Right ventricle myocardium inferior (tissue), 1 donor: Measurements from ENCODE around the gene JCAD. TPM values are rescaled to one million over a fixed set of nuclear protein-coding genes. Genes with fewer than 3 reads are reported as not detected.

ENCODE experiments used
- ATAC-seq: fragments of 200-7000 bp; cut with Tn5 transposase; one replicate; pipeline ENCODE4 v1.9.1; 2020; ENCODE audit warnings: mild to moderate bottlenecking, moderate library complexity
- DNase-seq: peaks from one replicate; pipeline ENCODE4 v3.0.0; 2021; ENCODE audit errors: missing footprints
- intact Hi-C: fragments of 100-400 bp; cut with DNase I; formaldehyde crosslinking; loops from one replicate; pipeline ENCODE4 v1.11.0; 2022
- total RNA-seq: library from RNA; stranded (reverse); fragmentation: NEBNext Ultra II Directional; extraction: Animal tissue kit (Norgen Biotek cat#: 25700); gene quantifications from one replicate; pipeline ENCODE4 v1.2.1, GENCODE V29; 2021
- donor health status: DM: no; HTN: yes; CAD: no; lungs with severe emphysema.

JCAD gene
- total RNA-seq, 1 donor from 2014 or later, result 25.6 TPM

GRCh38 chr10:30052062-30052461 lies 7.3 kb downstream of the JCAD start:
- DNase-seq, result no peak
- intact Hi-C loops, result no loop called here
- ATAC-seq, result no peak

- ATAC-seq (no peak), DNase-seq (no peak)
- intact Hi-C loops, result no loop called here
These were observed 8.2 kb downstream of the JCAD start for GRCh38 chr10:30051220-30051619.

- intact Hi-C loops, result no loop called here
- DNase-seq (no peak), ATAC-seq (no peak)
These were observed 9.0 kb downstream of the JCAD start for GRCh38 chr10:30050411-30050810.

- no peak for DNase-seq
- intact Hi-C loops, result no loop called here
- ATAC-seq, result no peak
These were observed 10.4 kb downstream of the JCAD start for GRCh38 chr10:30048768-30049517.

- intact Hi-C loops, result no loop called here
- ATAC-seq (no peak), DNase-seq (no peak)
These were observed 11.4 kb downstream of the JCAD start for GRCh38 chr10:30047924-30048531.

- no peak for ATAC-seq
- intact Hi-C loops, result no loop called here
- no peak for DNase-seq
These were observed 12.0 kb downstream of the JCAD start for GRCh38 chr10:30047430-30047829.

GRCh38 chr10:30046476-30046875 lies 12.9 kb downstream of the JCAD start:
- intact Hi-C loops, result no loop called here
- no peak for DNase-seq
- ATAC-seq, result no peak

- DNase-seq (no peak), ATAC-seq (no peak)
- intact Hi-C loops, result no loop called here
These were observed 13.4 kb downstream of the JCAD start for GRCh38 chr10:30045961-30046360.

GRCh38 chr10:30043476-30044270 lies 15.7 kb downstream of the JCAD start:
- ATAC-seq, result no peak
- DNase-seq, result no peak
- intact Hi-C loops, result no loop called here

GRCh38 chr10:30042820-30043219 lies 16.6 kb downstream of the JCAD start:
- intact Hi-C loops, result no loop called here
- ATAC-seq (no peak), DNase-seq (no peak)

- no peak for ATAC-seq
- no peak for DNase-seq
- intact Hi-C loops, result no loop called here
These were observed 17.9 kb downstream of the JCAD start for GRCh38 chr10:30041196-30042105.

GRCh38 chr10:30040597-30040996 lies 18.8 kb downstream of the JCAD start:
- intact Hi-C loops, result no loop called here
- no peak for ATAC-seq

GRCh38 chr10:30039988-30040387 lies 19.4 kb downstream of the JCAD start:
- ATAC-seq, result no peak
- intact Hi-C loops, result no loop called here
- DNase-seq, result no peak

More at GRCh38 chr10:30040597-30040996, 18.8 kb downstream of the JCAD start:
- no peak for DNase-seq

- ATAC-seq (no peak), DNase-seq (no peak)
- intact Hi-C loops, result no loop called here
These were observed 19.8 kb downstream of the JCAD start for GRCh38 chr10:30039567-30039966.

- intact Hi-C loops, result no loop called here
- no peak for DNase-seq
- no peak for ATAC-seq
These were observed 20.4 kb downstream of the JCAD start for GRCh38 chr10:30038781-30039536.

- ATAC-seq, result no peak
- intact Hi-C loops, result no loop called here
These were observed 21.6 kb downstream of the JCAD start for GRCh38 chr10:30037620-30038336.

GRCh38 chr10:30036811-30037210 lies 22.6 kb downstream of the JCAD start:
- ATAC-seq (no peak), DNase-seq (no peak)
- intact Hi-C loops, result no loop called here

More at GRCh38 chr10:30037620-30038336, 21.6 kb downstream of the JCAD start:
- no peak for DNase-seq

- intact Hi-C loops, result no loop called here
These were observed 23.0 kb downstream of the JCAD start for GRCh38 chr10:30036341-30036740.

More at GRCh38 chr10:30036341-30036740, 23.0 kb downstream of the JCAD start:
- ATAC-seq (no peak), DNase-seq (no peak)
